C4-2B (cell line): ENCODE data around the gene SERTM2.

ENCODE experiments used
- H3K27ac ChIP-seq: fragments of 450-650 bp; 2 replicates; pipeline ENCODE4 v1.5.1; 2017
- ZFX ChIP-seq: fragments of 450-650 bp; IDR thresholded peaks from 2 replicates; pipeline ENCODE4 v1.6.1; 2017
- TF ChIP-seq, protein P1 (sequence below): fragments of 450-650 bp; conservative IDR thresholded peaks from 2 replicates; pipeline ENCODE4 v1.5.1; 2017; ENCODE audit warnings: mild to moderate bottlenecking

SERTM2 gene

DNA sequence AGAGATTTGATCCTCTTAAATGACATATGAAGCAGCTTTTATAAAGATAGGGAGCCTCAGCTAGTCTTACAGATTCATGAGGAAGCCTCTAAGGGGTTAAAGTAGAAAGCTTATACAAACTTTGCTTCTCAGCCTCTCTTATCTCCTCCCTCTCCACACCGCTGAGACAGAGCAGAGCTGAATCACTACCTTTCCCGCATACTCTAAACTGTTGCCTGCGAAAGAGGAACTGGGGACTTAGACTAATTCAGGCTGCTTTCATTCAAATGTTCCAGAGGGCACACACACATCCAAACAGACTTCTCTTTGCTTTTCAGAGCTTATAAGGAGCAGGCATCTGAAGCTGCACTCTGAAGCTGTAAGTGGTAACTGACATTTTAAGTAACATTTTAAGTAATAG, at the start of gene SERTM2:
Gene SERTM2, plus strand, starts transcription at position 169 of the 400 bp plus-strand sequence. CDS start 7,213 bp downstream, outside the sequence.
- no peak for TF ChIP-seq ZFX
- TF ChIP-seq, protein P1, sequence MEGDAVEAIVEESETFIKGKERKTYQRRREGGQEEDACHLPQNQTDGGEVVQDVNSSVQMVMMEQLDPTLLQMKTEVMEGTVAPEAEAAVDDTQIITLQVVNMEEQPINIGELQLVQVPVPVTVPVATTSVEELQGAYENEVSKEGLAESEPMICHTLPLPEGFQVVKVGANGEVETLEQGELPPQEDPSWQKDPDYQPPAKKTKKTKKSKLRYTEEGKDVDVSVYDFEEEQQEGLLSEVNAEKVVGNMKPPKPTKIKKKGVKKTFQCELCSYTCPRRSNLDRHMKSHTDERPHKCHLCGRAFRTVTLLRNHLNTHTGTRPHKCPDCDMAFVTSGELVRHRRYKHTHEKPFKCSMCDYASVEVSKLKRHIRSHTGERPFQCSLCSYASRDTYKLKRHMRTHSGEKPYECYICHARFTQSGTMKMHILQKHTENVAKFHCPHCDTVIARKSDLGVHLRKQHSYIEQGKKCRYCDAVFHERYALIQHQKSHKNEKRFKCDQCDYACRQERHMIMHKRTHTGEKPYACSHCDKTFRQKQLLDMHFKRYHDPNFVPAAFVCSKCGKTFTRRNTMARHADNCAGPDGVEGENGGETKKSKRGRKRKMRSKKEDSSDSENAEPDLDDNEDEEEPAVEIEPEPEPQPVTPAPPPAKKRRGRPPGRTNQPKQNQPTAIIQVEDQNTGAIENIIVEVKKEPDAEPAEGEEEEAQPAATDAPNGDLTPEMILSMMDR = no peak
- H3K27ac ChIP-seq = no peak within 1 kb of the TSS

- TF ChIP-seq, protein P1 = no peak
- no peak for TF ChIP-seq ZFX
- H3K27ac ChIP-seq = no peak overlapping the region
Observed at GRCh38 chrX:111465669-111466068, 45.8 kb upstream of the SERTM2 start.

DNA sequence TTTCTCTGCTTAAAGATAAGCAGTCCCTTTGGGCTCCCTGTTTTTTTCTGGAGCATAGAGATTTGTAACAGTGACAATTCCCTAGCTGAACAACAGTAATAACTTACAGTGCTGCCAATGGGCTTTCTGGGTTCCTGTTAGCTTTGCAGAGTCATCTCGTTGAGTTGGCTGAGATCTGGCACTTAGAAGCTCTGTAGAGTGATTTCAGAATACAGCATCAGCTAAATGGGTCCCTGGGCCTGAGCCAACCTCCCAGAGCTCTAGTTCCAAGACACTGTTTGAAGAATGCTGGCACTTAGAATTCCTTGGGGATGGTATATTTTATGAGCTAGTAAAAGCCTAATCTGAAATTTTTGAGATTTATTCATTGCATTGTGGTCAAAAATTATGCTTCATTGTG, 43.5 kb upstream of the SERTM2 start:
- no peak overlapping the region for H3K27ac ChIP-seq
- TF ChIP-seq, protein P1 = no peak
- no peak for TF ChIP-seq ZFX

DNA sequence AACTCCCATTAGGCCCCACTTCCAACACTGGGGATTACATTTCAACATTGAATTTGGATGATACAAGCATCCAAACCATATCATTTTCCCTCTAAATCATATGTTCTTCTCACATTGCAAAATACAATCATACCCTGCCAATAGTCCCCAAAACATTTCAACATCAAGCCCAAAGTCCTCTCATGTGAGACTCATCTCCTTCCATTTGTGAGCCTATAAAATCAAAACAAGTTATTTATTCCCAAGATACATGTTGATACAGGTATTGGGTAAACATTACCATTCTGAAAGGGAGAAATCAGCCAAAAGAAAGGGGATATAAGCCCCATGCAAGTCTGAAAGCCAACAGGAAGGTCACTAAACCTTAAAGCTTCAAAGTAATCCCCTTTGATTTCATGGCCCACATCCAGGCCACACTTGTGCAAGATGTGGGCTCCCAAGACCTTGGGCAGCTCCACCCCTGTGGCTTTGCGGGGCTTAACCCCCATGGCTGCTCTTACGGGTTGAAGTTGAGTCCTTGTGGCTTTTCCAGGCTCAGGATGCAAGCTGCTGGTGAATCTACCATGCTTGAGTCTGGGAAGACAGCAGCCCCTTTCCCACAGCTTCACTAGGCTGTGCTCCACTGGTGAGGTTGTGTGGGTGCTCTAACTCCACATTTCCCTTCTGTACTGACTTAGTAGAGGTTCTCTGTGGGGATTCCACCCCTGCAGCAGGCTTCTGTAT, 40.6 kb upstream of the SERTM2 start:
- no peak overlapping the region for H3K27ac ChIP-seq
- no peak for TF ChIP-seq ZFX
- TF ChIP-seq, protein P1 = no peak

DNA sequence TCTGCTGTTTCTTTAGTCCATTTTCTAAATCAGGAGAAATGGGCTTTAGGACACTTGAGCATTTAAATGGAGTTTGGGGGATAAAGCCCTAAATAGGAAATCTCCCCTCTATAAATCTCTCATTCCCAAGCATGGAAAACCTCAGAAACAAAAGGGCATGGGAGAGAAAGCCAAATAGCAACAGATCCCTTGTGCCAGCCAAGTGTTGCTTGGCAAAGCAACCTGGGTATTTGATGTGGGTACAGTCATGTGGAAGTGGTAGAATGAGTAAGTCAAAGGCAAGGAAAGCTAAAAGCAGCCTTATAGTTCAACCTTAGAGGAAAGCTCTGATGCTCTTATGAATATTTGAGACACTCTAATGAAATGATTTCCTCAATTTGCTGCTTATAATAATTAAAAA, 29.5 kb upstream of the SERTM2 start:
- TF ChIP-seq, protein P1 = no peak
- TF ChIP-seq ZFX = no peak
- H3K27ac ChIP-seq = no peak overlapping the region

- no peak overlapping the region for H3K27ac ChIP-seq
- TF ChIP-seq, protein P1 = no peak
- no peak for TF ChIP-seq ZFX
Observed at GRCh38 chrX:111483135-111483534, 28.3 kb upstream of the SERTM2 start.

DNA sequence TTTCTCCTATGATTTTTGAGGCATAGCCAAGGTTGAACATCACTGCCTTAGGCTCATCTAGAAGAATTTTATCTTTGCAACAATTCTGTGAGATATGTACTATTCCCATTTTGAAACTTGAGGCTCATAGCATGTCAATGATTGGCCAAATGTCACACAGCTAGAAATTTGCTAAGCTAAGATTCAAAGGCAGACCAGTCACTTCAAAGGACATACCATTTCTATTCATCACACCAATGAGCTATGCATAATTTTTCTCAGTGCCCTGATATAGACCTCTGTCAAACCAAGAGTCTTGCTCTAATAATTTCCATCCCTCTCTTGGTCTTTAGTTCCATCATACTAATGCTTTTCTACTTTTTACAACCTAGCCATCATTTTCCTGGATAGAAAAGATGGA, 27.6 kb upstream of the SERTM2 start:
- no peak overlapping the region for H3K27ac ChIP-seq
- TF ChIP-seq ZFX = no peak
- TF ChIP-seq, protein P1 = no peak
